GM12878 (cell line): ENCODE results near the gene CNTNAP2. TPM values are rescaled to one million over a fixed set of nuclear protein-coding genes. Genes with fewer than 3 reads are reported as not detected.

Source experiments
- ATAC-seq: fragments of 200-7000 bp; cut with Tn5 transposase; 3 replicates; pipeline ENCODE4 v1.9.1; 2020; ENCODE audit warnings: mild to moderate bottlenecking, moderate library complexity
- BruUV-seq: library from RNA; stranded (reverse); fragments of 400-500 nt; replicated peaks from 2 replicates; lab custom pipeline; 2021; lab: Mats Ljungman, UMichigan
- CTCF ChIA-PET: fragments of 300-600 bp; sonication (Branson Sonifier 250); formaldehyde crosslinking; extraction: SDS; loops from one replicate; lab custom pipeline; 2021; ENCODE audit warnings: inconsistent platforms; lab: Yijun Ruan, JAX
- POLR2A ChIA-PET: fragments of 350-600 bp; formaldehyde crosslinking; extraction: SDS; loops from one replicate; lab custom pipeline; 2021; ENCODE audit warnings: inconsistent platforms; lab: Charles Lee
- RAD21 ChIA-PET: fragments of 300-600 bp; sonication (Branson Sonifier 250); formaldehyde crosslinking; loops from one replicate; lab custom pipeline; 2023; ENCODE audit warnings: antibody characterized with exemption; ENCODE audit not compliant: unreplicated experiment; lab: Charles Lee
- SMC1A ChIA-PET: fragments of 300-600 bp; sonication (Branson Sonifier 250); formaldehyde crosslinking; loops from one replicate; lab custom pipeline; 2023; ENCODE audit not compliant: unreplicated experiment, uncharacterized antibody; lab: Charles Lee
- DNase-seq: peaks from one replicate; pipeline ENCODE4 v3.0.0-alpha.2; 2011; ENCODE audit warnings: low read depth, low spot score
- FAIRE-seq: peaks from 3 replicates; lab custom pipeline; 2011; peaks lifted over from hg19 to GRCh38; lab: Jason Lieb, UNC
- H2AFZ ChIP-seq: 2 replicates; pipeline ENCODE4 v1.6.0; 2011; ENCODE audit warnings: low read depth, low read length, control low read depth; ENCODE audit not compliant: control insufficient read depth
- H3K27ac ChIP-seq: 2 replicates; pipeline ENCODE4 v1.5.1; 2011; ENCODE audit warnings: control low read depth; ENCODE audit not compliant: control insufficient read depth, insufficient read depth
- H3K27me3 ChIP-seq, 2 experiments: replicated peaks in 1 of 2; 2 replicates each; pipeline versions ENCODE4 v1.6.0 to v1.6.1; 2011; ENCODE audit warnings: low read length in 1 of 2; ENCODE audit not compliant: control insufficient read depth in 2 of 2, insufficient read depth in 2 of 2
- H3K36me3 ChIP-seq, 2 experiments: 2 replicates each; pipeline ENCODE4 v1.5.1; 2011; ENCODE audit warnings: low read length in 1 of 2; ENCODE audit not compliant: control insufficient read depth in 2 of 2, insufficient read depth in 2 of 2
- H3K4me1 ChIP-seq: 2 replicates; pipeline ENCODE4 v1.6.1; 2011; ENCODE audit warnings: mild to moderate bottlenecking, low read length, moderate library complexity, mixed read lengths; ENCODE audit not compliant: control insufficient read depth, insufficient read depth
- H3K4me2 ChIP-seq: 2 replicates; pipeline ENCODE4 v1.6.0; 2011; ENCODE audit warnings: control low read depth; ENCODE audit not compliant: control insufficient read depth, insufficient read depth
- H3K4me3 ChIP-seq: fragments of 200-600 bp; sonication (generic); 2 replicates; pipeline ENCODE4 v1.5.1; 2016
- H3K79me2 ChIP-seq: 2 replicates; pipeline ENCODE4 v1.6.0; 2011; ENCODE audit warnings: low read length; ENCODE audit not compliant: control insufficient read depth, insufficient read depth
- H3K9ac ChIP-seq: 2 replicates; pipeline ENCODE4 v1.8.0; 2011; ENCODE audit warnings: low read length, control low read depth, mixed read lengths; ENCODE audit not compliant: control insufficient read depth, insufficient read depth
- H3K9me3 ChIP-seq: replicated peaks from 3 replicates; pipeline ENCODE4 v1.5.1; 2011; ENCODE audit warnings: mild to moderate bottlenecking, low read length; ENCODE audit not compliant: control insufficient read depth, insufficient read depth
- H4K20me1 ChIP-seq: 2 replicates; pipeline ENCODE4 v1.6.0; 2011; ENCODE audit not compliant: control insufficient read depth, insufficient read depth
- ATF2 ChIP-seq: IDR thresholded peaks from 2 replicates; pipeline ENCODE4 v1.6.1; 2012; ENCODE audit warnings: low read length, inconsistent platforms
- MLLT1 ChIP-seq: fragments of 450-650 bp; IDR thresholded peaks from 2 replicates; pipeline ENCODE4 v1.6.1; 2016; ENCODE audit warnings: mild to moderate bottlenecking
- MYB ChIP-seq: fragments of 150-350 bp; IDR thresholded peaks from 2 replicates; pipeline ENCODE4 v1.6.1; 2014; ENCODE audit warnings: mild to moderate bottlenecking, low read depth, low read length, borderline replicate concordance
- NFXL1 ChIP-seq: fragments of 450-650 bp; IDR thresholded peaks from 2 replicates; pipeline ENCODE4 v1.6.1; 2017; ENCODE audit warnings: antibody characterized with exemption, mild to moderate bottlenecking, borderline replicate concordance
- SIX5 ChIP-seq: IDR thresholded peaks from 2 replicates; pipeline ENCODE4 v1.6.1; 2011; ENCODE audit warnings: mild to moderate bottlenecking, low read depth, low read length, moderate library complexity; ENCODE audit not compliant: severe bottlenecking
- SMAD5 ChIP-seq: IDR thresholded peaks from 2 replicates; pipeline ENCODE4 v1.6.1; 2016; ENCODE audit warnings: antibody characterized with exemption, low read depth
- SMC3 ChIP-seq: IDR thresholded peaks from 2 replicates; pipeline ENCODE4 v1.6.1; 2011; ENCODE audit warnings: low read length, improper control_type of control experiment, borderline replicate concordance
- SRF ChIP-seq, 2 experiments: IDR thresholded peaks; 2 replicates each; pipeline ENCODE4 v1.6.1; 2011; ENCODE audit warnings: low read depth in 2 of 2, low read length in 2 of 2, mild to moderate bottlenecking in 1 of 2, moderate library complexity in 1 of 2
- WGBS: methylation state at CpG from one replicate; pipeline ENCODE4 v1.1.6; 2016; ENCODE audit warnings: low lambda C conversion rate; ENCODE audit not compliant: insufficient replicate concordance, insufficient coverage; ENCODE audit errors: missing lambda C conversion rate; 5-methylcytosine and 5-hydroxymethylcytosine counted together
- in situ Hi-C: fragments of 300-500 bp; cut with MboI; formaldehyde crosslinking; loops from 9 replicates; pipeline ENCODE4 v1.14.3; 2018; ENCODE audit warnings: mixed read lengths
- intact Hi-C: fragments of 100-400 bp; cut with micrococcal nuclease; formaldehyde crosslinking; loops from one replicate; pipeline ENCODE4 v1.14.2; 2022; ENCODE audit not compliant: unreplicated experiment
- polyA plus RNA-seq, 11 experiments: library from polyadenylated mRNA; depleted of rRNA in 4 of 11; unstranded in 6 of 11; stranded (reverse) in 5 of 11; fragments of >200 nt; fragmentation: Nextera tagmentation in 4 of 11; fragmentation: Illumina TruSeq in 1 of 11; extraction: Ambion mirVana in 4 of 11; extraction: Trizol in 1 of 11; gene quantifications; 1 replicate in 1 of 11; 2 replicates in 10 of 11; pipeline versions ENCODE4 v1.2.1 to v1.2.3, GENCODE V29; 2011 to 2016; ENCODE audit warnings: inconsistent platforms in 2 of 11, missing spikeins in 2 of 11, low read depth in 1 of 11
- total RNA-seq, 4 experiments: library from RNA; depleted of rRNA in 3 of 4; stranded (reverse); fragments of >200 nt in 3 of 4; fragmentation: Illumina TruSeq in 1 of 4; extraction: Trizol in 1 of 4; gene quantifications; 2 replicates each; pipeline versions ENCODE4 v1.2.1 to v1.2.3, GENCODE V29; 2013 to 2021

CNTNAP2 gene
- total and polyA plus RNA-seq, 10 of the 15 experiments (the other 5 are each of a cell fraction or from before 2014, with no cell fraction given): 0.03 to 0.08 (median 0.03) TPM; not detected in 7

GRCh38 chr7:148163246-148163645 is 2046.6 kb downstream of the CNTNAP2 start:
- CTCF ChIA-PET: interaction anchor here (1.2 kb wide), 1 partner anchor 20 kb away, joined by 3 read pairs; no protein-coding TSS in a partner anchor
- in situ Hi-C loops: no loop called here
- TF ChIP-seq MYB (no peak), NFXL1 (no peak), SMAD5 (no peak), ATF2 (no peak), MLLT1 (no peak), SMC3 (no peak), SRF (IDR thresholded peaks at IDR 0.05; ENCODE audit: low read depth in 2 of 2, low read length in 2 of 2) (no peak), SIX5 (no peak)
- TF ChIP-seq, all 136 proteins: peak for 0
- 0% methylated on average over 1 of the region's 1 CpG for WGBS
- Histone ChIP-seq H3K27me3 (no peaks in the 10 kb centered on the region), H3K4me1 (no peaks in the 10 kb centered on the region), H4K20me1 (no peaks in the 10 kb centered on the region), H3K27ac (no peak overlapping the region), H3K36me3 (no peaks in the 10 kb centered on the region), H3K4me3 (no peak overlapping the region), H3K9ac (no peak overlapping the region), H3K4me2 (no peak overlapping the region), H3K9me3 (no peaks in the 10 kb centered on the region), H3K79me2 (no peaks in the 10 kb centered on the region), H2AFZ (no peak overlapping the region)
- DNase-seq (no peak), ATAC-seq (no peak), FAIRE-seq (no peak)
- intact Hi-C loops: no loop called here
- SMC1A ChIA-PET: interaction anchor here (0.9 kb wide), 1 partner anchor 42 kb away, joined by 3 read pairs; no protein-coding TSS in a partner anchor
- BruUV-seq: no TSS peak
- RAD21 ChIA-PET: no interaction called here
- POLR2A ChIA-PET: no interaction called here
